A549 (cell line): ENCODE measurements around the gene C9orf152.

ENCODE experiments used
- CHD4 ChIP-seq: fragments of 200-600 bp; sonication (generic); IDR thresholded peaks from 2 replicates; pipeline ENCODE4 v1.6.1; 2016; ENCODE audit warnings: antibody characterized with exemption, mild to moderate bottlenecking, borderline replicate concordance
- CTCF ChIP-seq: fragments of >200 bp; sonication (Bioruptor Twin); formaldehyde crosslinking; IDR thresholded peaks from 3 replicates; pipeline ENCODE4 v1.5.1; 2016
- ESRRA ChIP-seq: fragments of 150-350 bp; IDR thresholded peaks from 2 replicates; pipeline ENCODE4 v1.6.1; 2014; ENCODE audit warnings: mild to moderate bottlenecking, low read length, borderline replicate concordance
- JUN ChIP-seq, 2 experiments: fragments of >200 bp; sonication (Bioruptor Twin); formaldehyde crosslinking; IDR thresholded peaks; 2 replicates in 1 of 2; 3 replicates in 1 of 2; pipeline ENCODE4 v1.6.1; 2016 to 2017
- MAFK ChIP-seq: fragments of 450-650 bp; IDR thresholded peaks from 2 replicates; pipeline ENCODE4 v1.6.1; 2014; ENCODE audit not compliant: partially characterized antibody
- MAX ChIP-seq: IDR thresholded peaks from 2 replicates; pipeline ENCODE4 v1.6.1; 2012
- NPAS2 ChIP-seq: fragments of 250-450 bp; sonication (Bioruptor Pico); IDR thresholded peaks from 2 replicates; pipeline ENCODE4 v1.8.0; 2022; ENCODE audit warnings: mild to moderate bottlenecking, moderate library complexity, borderline replicate concordance
- POLR2A ChIP-seq: IDR thresholded peaks from 2 replicates; pipeline ENCODE4 v1.6.1; 2012; ENCODE audit warnings: mild to moderate bottlenecking, low read length
- RNF2 ChIP-seq: fragments of 200-600 bp; sonication (generic); IDR thresholded peaks from 2 replicates; pipeline ENCODE4 v1.6.1; 2016; ENCODE audit warnings: low read depth, mild to moderate bottlenecking, antibody characterized with exemption, moderate library complexity, borderline replicate concordance

GRCh38 chr9:110161940-110162339, 46.0 kb downstream of the C9orf152 start:
- TF ChIP-seq POLR2A = no peak
- no peak for TF ChIP-seq JUN (IDR thresholded peaks at IDR 0.05)
- TF ChIP-seq CHD4 = no peak
- no peak for TF ChIP-seq MAFK
- no peak for TF ChIP-seq CTCF
- no peak for TF ChIP-seq RNF2
- no peak for TF ChIP-seq ESRRA
- no peak for TF ChIP-seq NPAS2 (CRISPR knock-in tag)
- no peak for TF ChIP-seq MAX
